ENCODE data around the gene SPAG16.

- TF ChIP-seq PATZ1 (CRISPR knock-in tag; IDR thresholded peaks at IDR 0.05; ENCODE audit: borderline replicate concordance) (no peak), ZFP3 (CRISPR knock-in tag; IDR thresholded peaks at IDR 0.05) (no peak)
These were observed 843.3 kb downstream of the SPAG16 start for GRCh38 chr2:214127571-214127970.
